AG09309 (cell line): ENCODE measurements around the gene ATP11C.

Experiments
- DNase-seq: peaks from one replicate; pipeline ENCODE4 v3.0.0-alpha.2; 2010; ENCODE audit warnings: low read depth
- H3K4me3 ChIP-seq: 2 replicates; pipeline ENCODE4 v1.5.1; 2011; ENCODE audit warnings: mild to moderate bottlenecking, low read depth, low read length, moderate library complexity; ENCODE audit not compliant: control insufficient read depth
- TF ChIP-seq, protein P1 (sequence below): IDR thresholded peaks from 2 replicates; pipeline ENCODE4 v1.5.1; 2011; ENCODE audit warnings: mild to moderate bottlenecking, low read depth, low read length, inconsistent platforms; ENCODE audit not compliant: insufficient read depth, control insufficient read depth; ENCODE audit errors: missing control alignments

The ATP11C gene

DNA sequence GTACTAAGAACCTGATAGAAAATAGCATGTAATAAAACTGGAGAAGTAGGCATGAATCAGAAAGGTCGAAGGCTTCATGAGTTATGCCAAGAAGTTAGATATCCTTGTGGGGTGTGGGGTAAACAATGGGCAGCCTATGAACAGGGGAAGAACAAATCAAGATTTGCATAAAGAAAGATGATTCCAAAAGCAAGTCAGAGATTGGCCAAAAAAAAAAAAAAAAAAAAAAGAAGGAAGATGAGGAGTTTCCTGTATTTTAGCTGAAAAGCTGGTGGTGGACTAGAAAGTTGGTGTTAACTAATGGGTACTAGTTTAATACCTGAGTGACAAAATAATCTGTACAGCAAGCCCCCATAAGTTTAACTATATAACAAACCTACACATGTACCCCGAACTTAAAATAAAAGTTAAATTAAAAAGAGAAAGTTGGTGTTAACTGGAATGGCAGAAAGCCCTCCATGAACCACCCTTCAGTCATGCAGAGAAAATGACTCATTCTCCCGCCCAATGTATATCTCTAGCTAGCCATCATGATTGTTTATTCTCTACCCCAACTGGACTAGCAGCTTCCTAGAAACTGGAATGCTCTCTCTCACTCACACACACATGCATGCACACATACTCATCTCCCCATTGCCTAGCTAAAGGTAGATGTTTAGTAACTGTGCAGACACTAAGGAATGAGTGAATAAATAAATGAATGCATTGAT is 41.7 kb downstream of the ATP11C start:
- TF ChIP-seq, protein P1, sequence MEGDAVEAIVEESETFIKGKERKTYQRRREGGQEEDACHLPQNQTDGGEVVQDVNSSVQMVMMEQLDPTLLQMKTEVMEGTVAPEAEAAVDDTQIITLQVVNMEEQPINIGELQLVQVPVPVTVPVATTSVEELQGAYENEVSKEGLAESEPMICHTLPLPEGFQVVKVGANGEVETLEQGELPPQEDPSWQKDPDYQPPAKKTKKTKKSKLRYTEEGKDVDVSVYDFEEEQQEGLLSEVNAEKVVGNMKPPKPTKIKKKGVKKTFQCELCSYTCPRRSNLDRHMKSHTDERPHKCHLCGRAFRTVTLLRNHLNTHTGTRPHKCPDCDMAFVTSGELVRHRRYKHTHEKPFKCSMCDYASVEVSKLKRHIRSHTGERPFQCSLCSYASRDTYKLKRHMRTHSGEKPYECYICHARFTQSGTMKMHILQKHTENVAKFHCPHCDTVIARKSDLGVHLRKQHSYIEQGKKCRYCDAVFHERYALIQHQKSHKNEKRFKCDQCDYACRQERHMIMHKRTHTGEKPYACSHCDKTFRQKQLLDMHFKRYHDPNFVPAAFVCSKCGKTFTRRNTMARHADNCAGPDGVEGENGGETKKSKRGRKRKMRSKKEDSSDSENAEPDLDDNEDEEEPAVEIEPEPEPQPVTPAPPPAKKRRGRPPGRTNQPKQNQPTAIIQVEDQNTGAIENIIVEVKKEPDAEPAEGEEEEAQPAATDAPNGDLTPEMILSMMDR = no peak
- no peak overlapping the region for H3K4me3 ChIP-seq
- peak; percentile 45 for DNase-seq

DNA sequence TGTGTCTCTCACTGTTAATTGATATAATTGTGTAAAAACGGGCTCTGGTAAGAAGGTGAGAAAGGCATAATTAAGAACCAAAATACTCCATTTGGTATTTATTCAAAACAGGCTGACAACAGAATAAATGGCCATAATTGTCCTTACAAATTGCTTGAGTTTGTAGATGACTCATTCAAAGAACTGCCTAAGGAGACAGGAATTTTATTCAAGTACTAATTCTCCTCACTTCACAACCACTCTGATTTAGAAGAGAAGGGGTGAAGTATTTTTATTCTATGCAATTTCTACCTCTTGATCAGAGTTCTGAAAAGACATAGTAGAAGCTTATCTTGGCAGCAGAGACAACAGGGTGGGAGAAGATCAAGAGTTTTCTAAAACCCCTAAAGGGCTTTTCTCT is 43.1 kb downstream of the ATP11C start:
- TF ChIP-seq, protein P1 = no peak
- DNase-seq = no peak

DNA sequence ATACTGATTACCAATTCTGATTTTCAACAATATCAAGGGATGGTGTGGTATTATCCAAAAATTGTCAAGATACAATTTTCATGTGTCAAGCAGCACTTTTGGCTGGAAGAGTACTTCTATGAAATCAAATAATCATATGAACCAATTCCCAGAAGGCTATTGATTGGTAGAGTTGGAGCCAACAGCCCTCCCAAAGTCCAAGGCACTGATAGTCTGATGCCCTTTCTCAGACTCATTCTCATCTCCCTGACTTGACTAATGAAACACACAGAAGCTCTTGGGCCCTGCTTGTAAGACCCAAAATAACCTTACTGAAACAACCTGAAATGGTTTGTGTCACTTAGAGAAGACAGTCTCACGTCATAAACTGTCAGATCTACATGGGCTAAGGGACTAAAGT is 48.9 kb downstream of the ATP11C start:
- TF ChIP-seq, protein P1 = no peak
- H3K4me3 ChIP-seq = no peak overlapping the region
- no peak for DNase-seq

More for the DNA sequence above, 43.1 kb downstream of the ATP11C start:
- H3K4me3 ChIP-seq = no peak overlapping the region

DNA sequence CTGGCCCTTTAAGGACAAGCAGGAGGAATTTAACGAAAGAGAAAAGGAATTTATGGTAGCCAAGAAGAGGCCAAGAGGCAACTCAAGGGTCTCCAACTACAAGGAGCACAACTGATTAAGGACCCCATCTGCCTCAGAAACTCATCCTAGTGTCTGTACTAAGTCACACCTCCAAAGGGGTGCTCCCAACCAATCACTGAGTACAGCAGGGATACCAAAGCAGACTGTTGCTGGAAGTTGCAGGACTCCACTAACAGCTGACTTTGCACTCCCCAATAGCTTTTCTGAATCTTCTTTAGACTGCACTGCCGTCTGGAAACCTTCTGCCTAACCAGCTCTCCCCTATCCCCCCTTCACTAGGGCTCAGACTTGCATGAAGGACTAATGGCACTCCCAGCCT is 50.6 kb downstream of the ATP11C start:
- TF ChIP-seq, protein P1 = no peak
- DNase-seq = no peak
- H3K4me3 ChIP-seq = no peak overlapping the region

DNA sequence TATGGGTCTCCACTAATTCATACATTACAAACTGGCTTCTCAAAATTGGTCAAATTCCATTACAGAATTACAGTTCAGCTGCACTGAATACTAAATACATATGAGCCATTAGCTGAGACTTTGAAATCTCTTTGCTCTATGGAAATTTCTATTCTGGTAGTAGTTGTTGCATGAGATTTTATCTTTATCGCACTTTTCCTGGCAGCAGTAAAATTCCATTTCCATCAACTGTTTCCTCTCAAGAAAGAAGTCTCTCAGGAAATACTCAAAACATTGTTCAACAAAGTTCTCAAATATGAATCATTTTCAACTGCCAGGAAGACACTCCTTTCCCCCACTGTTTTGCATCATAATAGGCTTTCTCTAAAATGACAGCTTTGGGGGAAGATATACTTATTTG is 51.3 kb downstream of the ATP11C start:
- H3K4me3 ChIP-seq = no peak overlapping the region

DNA sequence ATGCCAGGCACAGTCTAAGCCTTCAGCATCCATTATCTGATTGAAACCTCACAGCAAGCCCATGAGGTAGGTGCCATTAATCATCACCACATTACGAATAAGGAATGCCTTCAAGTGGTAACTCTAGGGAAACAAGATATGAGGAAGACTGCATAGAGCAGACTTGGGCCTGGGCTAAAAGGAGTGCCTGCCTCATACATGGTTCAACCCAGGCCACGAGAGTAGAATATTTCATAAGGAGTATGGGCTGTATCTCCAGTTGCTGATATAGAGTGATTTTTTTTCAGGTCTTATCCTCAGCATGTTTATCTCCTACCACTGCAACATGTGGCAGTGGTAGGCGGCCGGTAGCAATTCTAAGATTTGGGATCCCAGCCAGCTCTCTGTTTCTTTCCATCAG is 51.7 kb downstream of the ATP11C start:
- no peak overlapping the region for H3K4me3 ChIP-seq
- peak; percentile 20 for DNase-seq
- TF ChIP-seq, protein P1 = no peak

More for the DNA sequence above, 51.3 kb downstream of the ATP11C start:
- TF ChIP-seq, protein P1 = no peak
- DNase-seq = peak; percentile 47
